Neutrophil (primary cell): ENCODE data around the gene CAMK2B.

ENCODE experiments used
- H3K27ac ChIP-seq: fragments of 200-600 bp; sonication (generic); 2 replicates; pipeline ENCODE4 v1.5.1; 2016; ENCODE audit warnings: mild to moderate bottlenecking, moderate library complexity
- H3K27me3 ChIP-seq: fragments of 200-600 bp; sonication (generic); 2 replicates; pipeline ENCODE4 v1.6.0; 2016; ENCODE audit warnings: mild to moderate bottlenecking
- H3K36me3 ChIP-seq: fragments of 200-600 bp; sonication (generic); 2 replicates; pipeline ENCODE4 v1.5.1; 2017
- H3K4me1 ChIP-seq, 2 experiments: fragments of 200-600 bp in 1 of 2; sonication (generic) in 1 of 2; 1 replicate in 1 of 2; 2 replicates in 1 of 2; pipeline versions ENCODE4 v1.5.1 to v1.6.1; 2013 to 2016; ENCODE audit warnings: low read depth in 1 of 2, low read length in 1 of 2, mild to moderate bottlenecking in 1 of 2, moderate library complexity in 1 of 2; ENCODE audit not compliant: control insufficient read depth in 1 of 2, insufficient read depth in 1 of 2
- H3K4me3 ChIP-seq, 2 experiments: fragments of 200-600 bp in 1 of 2; sonication (generic) in 1 of 2; 1 replicate in 1 of 2; 2 replicates in 1 of 2; pipeline ENCODE4 v1.5.1; 2013 to 2016; ENCODE audit warnings: low read depth in 1 of 2, low read length in 1 of 2, mild to moderate bottlenecking in 1 of 2, moderate library complexity in 1 of 2
- H3K9me3 ChIP-seq: fragments of 200-600 bp; sonication (generic); 2 replicates; pipeline ENCODE4 v1.5.1; 2016
- CTCF ChIP-seq: fragments of 200-600 bp; sonication (generic); IDR thresholded peaks from 2 replicates; pipeline ENCODE4 v1.5.1; 2016; ENCODE audit warnings: antibody characterized with exemption

The CAMK2B gene

GRCh38 chr7:44348300-44348699 lies 22.9 kb upstream of the CAMK2B start:
- Histone ChIP-seq H3K9me3 (no peaks in the 10 kb centered on the region), H3K36me3 (no peaks in the 10 kb centered on the region), H3K27ac (no peak overlapping the region), H3K27me3 (peaks cover 29% of the 10 kb centered on the region), H3K4me1 (no peaks in the 10 kb centered on the region), H3K4me3 (no peak overlapping the region)
- no peak for TF ChIP-seq CTCF

GRCh38 chr7:44347546-44348114 lies 22.2 kb upstream of the CAMK2B start:
- Histone ChIP-seq H3K9me3 (no peaks in the 10 kb centered on the region), H3K4me1 (no peaks in the 10 kb centered on the region), H3K4me3 (no peak overlapping the region), H3K27ac (no peak overlapping the region), H3K36me3 (no peaks in the 10 kb centered on the region), H3K27me3 (peaks cover 29% of the 10 kb centered on the region)
- no peak for TF ChIP-seq CTCF

- Histone ChIP-seq H3K4me1 (no peaks in the 10 kb centered on the region), H3K4me3 (no peak overlapping the region), H3K36me3 (no peaks in the 10 kb centered on the region), H3K27me3 (peaks cover 25% of the 10 kb centered on the region), H3K27ac (no peak overlapping the region), H3K9me3 (no peaks in the 10 kb centered on the region)
- no peak for TF ChIP-seq CTCF
Observed at GRCh38 chr7:44346063-44346462, 20.7 kb upstream of the CAMK2B start.

GRCh38 chr7:44341401-44341800 lies 16.0 kb upstream of the CAMK2B start:
- TF ChIP-seq CTCF, result no peak
- Histone ChIP-seq H3K36me3 (no peaks in the 10 kb centered on the region), H3K27ac (no peak overlapping the region), H3K27me3 (peaks cover 17% of the 10 kb centered on the region), H3K4me3 (no peak overlapping the region), H3K9me3 (no peaks in the 10 kb centered on the region), H3K4me1 (no peaks in the 10 kb centered on the region)

GRCh38 chr7:44338600-44338999 lies 13.2 kb upstream of the CAMK2B start:
- Histone ChIP-seq H3K4me3 (no peak overlapping the region), H3K4me1 (no peaks in the 10 kb centered on the region), H3K27ac (no peak overlapping the region), H3K36me3 (no peaks in the 10 kb centered on the region), H3K27me3 (no peaks in the 10 kb centered on the region), H3K9me3 (no peaks in the 10 kb centered on the region)
- no peak for TF ChIP-seq CTCF

GRCh38 chr7:44336491-44336890 lies 11.1 kb upstream of the CAMK2B start:
- no peaks in the 10 kb centered on the region for H3K36me3 ChIP-seq
- no peak overlapping the region for H3K4me3 ChIP-seq
- no peaks in the 10 kb centered on the region for H3K9me3 ChIP-seq
- no peaks in the 10 kb centered on the region for H3K27me3 ChIP-seq
- no peak overlapping the region for H3K27ac ChIP-seq
- H3K4me1 ChIP-seq, result no peaks in the 10 kb centered on the region
- no peak for TF ChIP-seq CTCF
